Muscle of back (tissue), 10 donors: ENCODE measurements around the gene BIK. TPM values are rescaled to one million over a fixed set of nuclear protein-coding genes. Genes with fewer than 3 reads are reported as not detected.

Source experiments
- polyA plus RNA-seq, 10 donors: library from polyadenylated mRNA; unstranded; fragments of 120-200 nt; gene quantifications; one replicate each; pipeline ENCODE4 v1.2.1, GENCODE V29; 2013; ENCODE audit not compliant: insufficient read length in 10 of 10

The BIK gene
- polyA plus RNA-seq, 10 donors = 0.25 to 0.66 (median 0.31) TPM; not detected in 4

Other genes with a start within 250 kb of the BIK start
- 10 to 100 TPM; 23.7 to 35.8 (median 29.1) TPM for gene PACSIN2, start 95.6 kb upstream of the BIK start, polyA plus RNA-seq
- 10 to 100 TPM in 3 of 10 donors, 1 to 10 TPM in 7; 8.6 to 11.2 (median 9.1) TPM for gene TTLL1, start 21.4 kb upstream of the BIK start, polyA plus RNA-seq
- 10 to 100 TPM in 5 of 10 donors, 1 to 10 TPM in 5; 6.8 to 12.4 (median 10.2) TPM for gene MCAT, start 32.6 kb downstream of the BIK start, polyA plus RNA-seq
- 10 to 100 TPM; 38.7 to 80.9 (median 53.9) TPM for gene TSPO, start 40.8 kb downstream of the BIK start, polyA plus RNA-seq
- 10 to 100 TPM; 11.6 to 19.1 (median 13.6) TPM for gene TTLL12, start 76.4 kb downstream of the BIK start, polyA plus RNA-seq
- 1 to 10 TPM in 2 of 10 donors, under 1 TPM in 8; 0.20 to 1.1 (median 0.49) TPM for gene SCUBE1, start 232.6 kb downstream of the BIK start, polyA plus RNA-seq